ENCODE data around the gene SCIMP. TPM values are rescaled to one million over a fixed set of nuclear protein-coding genes. Genes with fewer than 3 reads are reported as not detected.

Gene SCIMP
- total and polyA plus RNA-seq, 9 of the 15 experiments (the other 6 are each of a cell fraction or from before 2014, with no cell fraction given) = 0.01 to 0.11 (median 0.04) TPM; not detected in 6

DNA sequence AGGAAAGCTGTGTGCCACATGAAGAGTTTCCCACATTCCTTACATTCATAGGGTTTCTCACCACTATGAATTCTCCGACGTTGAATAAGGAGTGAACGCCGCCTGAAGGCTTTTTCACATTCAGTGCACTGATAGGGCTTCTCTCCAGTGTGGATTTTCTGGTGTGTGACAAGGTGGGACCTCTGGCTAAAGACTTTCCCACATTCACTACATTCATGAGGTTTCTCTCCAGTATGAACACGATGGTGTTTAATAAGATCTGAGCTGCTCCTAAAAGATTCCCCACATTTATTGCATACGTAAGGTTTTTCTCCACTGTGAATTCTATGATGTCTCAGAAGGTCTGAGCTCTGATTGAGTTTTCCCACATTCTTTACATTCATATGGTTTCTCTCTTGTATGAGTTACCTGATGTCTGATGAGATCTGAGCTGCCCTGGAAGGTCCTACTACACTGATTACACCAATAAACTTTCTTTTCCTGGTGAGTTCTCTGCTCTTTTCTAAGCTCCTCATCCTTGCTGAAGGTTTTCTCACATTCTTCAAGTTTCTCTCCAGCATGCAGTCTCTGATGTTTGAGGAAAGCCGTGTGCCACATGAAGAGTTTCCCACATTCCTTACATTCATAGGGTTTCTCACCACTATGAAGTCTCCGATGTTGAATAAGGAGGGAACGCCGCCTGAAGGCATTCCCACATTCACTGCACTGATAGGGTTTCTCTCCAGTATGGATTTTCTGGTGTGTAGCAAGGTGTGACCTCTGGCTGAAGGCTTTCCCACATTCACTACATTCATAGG lies 53.0 kb downstream of the SCIMP start:
- no peak for ATAC-seq
- Histone ChIP-seq H3K9me1 (ENCODE audit: control insufficient read depth, insufficient read depth, low read length) (no peaks in the 10 kb centered on the region), H3K36me3 (ENCODE audit: control insufficient read depth, insufficient read depth, low read length) (no peaks in the 10 kb centered on the region), H3K9ac (ENCODE audit: insufficient read depth in 1 of 2, low read depth in 2 of 2, low read length in 2 of 2) (no peak overlapping the region), H3K27ac (ENCODE audit: extremely low read depth, low read depth, low read length) (no peak overlapping the region), H3K4me1 (replicated peaks in 1 of 2; ENCODE audit: control insufficient read depth in 2 of 2, insufficient read depth in 2 of 2, low read length in 2 of 2) (no peaks in the 10 kb centered on the region), H3K4me3 (no peak overlapping the region), H3K4me2 (ENCODE audit: insufficient read depth, low read length) (no peak overlapping the region), H3K9me3 (replicated peaks; ENCODE audit: control insufficient read depth, insufficient read depth, low read depth, low read length) (peaks cover 25% of the 10 kb centered on the region), H3K79me2 (ENCODE audit: control insufficient read depth, insufficient read depth, low read length) (no peaks in the 10 kb centered on the region), H2AFZ (ENCODE audit: low read depth, low read length) (no peak overlapping the region), H3K27me3 (ENCODE audit: control insufficient read depth in 2 of 2, insufficient read depth in 2 of 2, low read length in 2 of 2) (no peaks in the 10 kb centered on the region), H4K20me1 (replicated peaks; ENCODE audit: control insufficient read depth, insufficient read depth, low read length) (no peaks in the 10 kb centered on the region)
- DNase-seq (ENCODE audit: extremely low read depth in 1 of 4, low spot score in 3 of 4) = no peak
- CTCF ChIA-PET (ENCODE audit: low intra/inter-chr PET ratio) = no interaction called here
- in situ Hi-C loops (cut with MboI) = no loop called here
- WGBS (ENCODE audit: insufficient coverage, low coverage, missing lambda C conversion rate) = 71% methylated on average over 10 of the region's 10 CpGs
- no peak for TF ChIP-seq SMAD3 (CRISPR knock-in tag; conservative IDR thresholded peaks at IDR 0.05)
- peak; percentile 77; the same call in 1 of the 2 replicates for TF ChIP-seq TRIM28 (IDR thresholded peaks at IDR 0.05)
- TF ChIP-seq RBM25 (IDR thresholded peaks at IDR 0.05; ENCODE audit: low read depth, low read length, severe bottlenecking) = peak; percentile 58
- no peak for TF ChIP-seq CBFA2T2 (conservative IDR thresholded peaks at IDR 0.05)
- peak; percentile 91 for TF ChIP-seq ZNF75A (CRISPR knock-in tag; IDR thresholded peaks at IDR 0.05)
- TF ChIP-seq XRCC3 (IDR thresholded peaks at IDR 0.05) = 0 out of 2 replicates have a peak, but pooled peaks have one; percentile 19
- TF ChIP-seq, protein P1, sequence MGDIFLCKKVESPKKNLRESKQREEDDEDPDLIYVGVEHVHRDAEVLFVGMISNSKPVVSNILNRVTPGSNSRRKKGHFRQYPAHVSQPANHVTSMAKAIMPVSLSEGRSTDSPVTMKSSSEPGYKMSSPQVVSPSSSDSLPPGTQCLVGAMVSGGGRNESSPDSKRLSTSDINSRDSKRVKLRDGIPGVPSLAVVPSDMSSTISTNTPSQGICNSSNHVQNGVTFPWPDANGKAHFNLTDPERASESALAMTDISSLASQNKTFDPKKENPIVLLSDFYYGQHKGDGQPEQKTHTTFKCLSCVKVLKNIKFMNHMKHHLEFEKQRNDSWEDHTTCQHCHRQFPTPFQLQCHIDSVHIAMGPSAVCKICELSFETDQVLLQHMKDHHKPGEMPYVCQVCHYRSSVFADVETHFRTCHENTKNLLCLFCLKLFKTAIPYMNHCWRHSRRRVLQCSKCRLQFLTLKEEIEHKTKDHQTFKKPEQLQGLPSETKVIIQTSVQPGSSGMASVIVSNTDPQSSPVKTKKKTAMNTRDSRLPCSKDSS (IDR thresholded peaks at IDR 0.05; ENCODE audit: low read depth, partially characterized antibody) = peak; percentile 67
- TF ChIP-seq ZNF253 (CRISPR knock-in tag; conservative IDR thresholded peaks at IDR 0.05) = no peak
- no peak for TF ChIP-seq RUNX1 (IDR thresholded peaks at IDR 0.05; ENCODE audit: low read depth)
- no peak for TF ChIP-seq NR2C1 (IDR thresholded peaks at IDR 0.05)
- no peak for TF ChIP-seq NR2C1 (tag; IDR thresholded peaks at IDR 0.05)
- no peak for TF ChIP-seq ZNF445 (CRISPR knock-in tag; IDR thresholded peaks at IDR 0.05; ENCODE audit: low read depth)
- no peak for TF ChIP-seq ZNF644 (tag; IDR thresholded peaks at IDR 0.05; ENCODE audit: low read depth)
- TF ChIP-seq ZNF436 (CRISPR knock-in tag; IDR thresholded peaks at IDR 0.05) = no peak
- no peak for FAIRE-seq
- POLR2A ChIA-PET = interaction anchor here (0.5 kb wide), 1 partner anchor 81 kb away, joined by 3 read pairs; no protein-coding TSS in a partner anchor
- no TSS peak for BruUV-seq (replicated peaks)
- intact Hi-C loops (cut with micrococcal nuclease) = loop anchor here (10.0 kb wide), 1 partner anchor 77 kb away; no protein-coding TSS in a partner anchor
